ENCODE results near the gene VDAC1.

- no peak for TF ChIP-seq EZH2 (IDR thresholded peaks at IDR 0.05; ENCODE audit: borderline replicate concordance)
- no peak for TF ChIP-seq CTCF (IDR thresholded peaks at IDR 0.05; ENCODE audit: poor library complexity)
These were observed 77.2 kb downstream of the VDAC1 start for GRCh38 chr5:133927300-133928180.
